Urinary bladder (tissue), 4 donors: ENCODE data around the gene SCYGR4. TPM values are rescaled to one million over a fixed set of nuclear protein-coding genes. Genes with fewer than 3 reads are reported as not detected.
"Not testable (repeated sequence)": the region's sequence is repeated elsewhere in the genome, so short reads cannot be mapped to it uniquely, and the experiment has no call there.

Source experiments
- DNase-seq: peaks from one replicate; pipeline ENCODE4 v3.0.0-alpha.2; 2015; ENCODE audit errors: extremely low spot score
- H3K27ac ChIP-seq: one replicate; pipeline ENCODE4 v1.5.1; 2013; ENCODE audit warnings: low read depth, mild to moderate bottlenecking, moderate library complexity
- H3K36me3 ChIP-seq: one replicate; pipeline ENCODE4 v1.6.1; 2013; ENCODE audit warnings: mild to moderate bottlenecking, moderate library complexity; ENCODE audit not compliant: insufficient read depth
- H3K4me1 ChIP-seq: one replicate; pipeline ENCODE4 v1.6.1; 2013; ENCODE audit warnings: mild to moderate bottlenecking, moderate library complexity; ENCODE audit not compliant: insufficient read depth
- H3K4me3 ChIP-seq: one replicate; pipeline ENCODE4 v1.5.1; 2013; ENCODE audit warnings: low read depth, low read length
- WGBS: extraction: QIAGEN DNeasy Blood & Tissue Kit; methylation state at CpG from one replicate; pipeline ENCODE4 v1.1.7; 2013; 5-methylcytosine and 5-hydroxymethylcytosine counted together
- polyA plus RNA-seq: library from polyadenylated mRNA; stranded (reverse); fragments of 200-250 nt; gene quantifications from one replicate; pipeline ENCODE4 v1.2.3, GENCODE V29; 2013
- total RNA-seq: library from RNA; depleted of rRNA; stranded (reverse); fragments of >200 nt; gene quantifications from one replicate; pipeline ENCODE4 v1.2.3, GENCODE V29; 2014
- donor health status: healthy with polysubstance abuse.
- donor health status: healthy.

The SCYGR4 gene
- total and polyA plus RNA-seq, 2 donors: not detected

DNA sequence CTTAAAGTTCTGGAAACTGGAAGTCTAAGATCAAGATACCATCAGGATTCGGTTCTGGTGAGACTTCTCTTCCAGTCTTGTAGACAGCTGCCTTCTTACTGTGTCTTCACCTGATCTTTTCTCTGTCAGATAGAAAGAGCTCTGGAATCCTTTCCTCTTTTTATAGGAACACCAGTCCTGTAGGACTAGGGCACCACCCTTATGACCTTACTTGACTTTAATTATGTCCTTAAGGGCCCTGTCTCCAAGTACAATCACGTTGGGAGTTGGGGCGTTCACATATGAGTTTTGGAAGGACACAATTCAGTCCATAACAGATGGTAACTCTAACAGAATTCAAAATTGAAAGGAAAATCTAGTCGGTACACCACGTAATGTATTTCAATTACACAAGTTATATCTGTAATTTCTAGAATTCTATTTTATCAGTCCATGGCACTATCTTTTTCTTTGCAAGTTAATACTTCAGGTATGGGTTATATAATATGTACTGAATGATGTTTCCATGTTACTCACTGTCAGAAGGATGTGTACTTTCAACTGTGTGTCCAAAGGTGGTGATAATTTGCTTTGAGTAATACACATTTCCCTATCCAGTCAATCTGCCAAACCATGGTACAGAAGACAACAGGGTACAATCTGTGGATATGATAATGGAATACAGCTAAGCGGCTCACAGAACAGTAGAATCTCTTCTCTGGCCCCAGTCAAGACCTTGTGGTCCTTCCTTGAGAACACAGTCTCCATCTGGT, 48.1 kb downstream of the SCYGR4 start:
- no peaks in the 10 kb centered on the region for H3K36me3 ChIP-seq

GRCh38 chr2:227666631-227667170, 49.4 kb downstream of the SCYGR4 start, which contains the start of gene SCYGR5:
Gene SCYGR5, plus strand, starts transcription at chr2:227666804. Its CDS starts 0 bp downstream, at chr2:227666804.
- WGBS: 91% methylated on average over 13 of the region's 13 CpGs
- H3K36me3 ChIP-seq, H3K4me3 ChIP-seq, H3K27ac ChIP-seq, DNase-seq, H3K4me1 ChIP-seq: not testable (repeated sequence)

More for the DNA sequence above, 48.1 kb downstream of the SCYGR4 start:
- Histone ChIP-seq H3K27ac (no peak overlapping the region), H3K4me3 (no peak overlapping the region), H3K4me1 (no peaks in the 10 kb centered on the region)
- DNase-seq: no peak
- 85% methylated on average over 6 of the region's 6 CpGs for WGBS

Other genes with a start within 250 kb of the SCYGR4 start
- not detected for gene TM4SF20, start 238.2 kb upstream of the SCYGR4 start, total RNA-seq
- not detected for gene TM4SF20, start 238.2 kb upstream of the SCYGR4 start, polyA plus RNA-seq
- gene SCYGR1, start 229.5 kb upstream of the SCYGR4 start, total RNA-seq: not detected
- gene SCYGR1, start 229.5 kb upstream of the SCYGR4 start, polyA plus RNA-seq: not detected
- 49.0 TPM for gene AGFG1, start 145.3 kb upstream of the SCYGR4 start, total RNA-seq
- gene AGFG1, start 145.3 kb upstream of the SCYGR4 start, polyA plus RNA-seq: 46.4 TPM
- gene SCYGR2, start 18.6 kb upstream of the SCYGR4 start, total RNA-seq: not detected
- gene SCYGR2, start 18.6 kb upstream of the SCYGR4 start, polyA plus RNA-seq: not detected
- gene SCYGR3, start 2.7 kb upstream of the SCYGR4 start, total RNA-seq: not detected
- not detected for gene SCYGR3, start 2.7 kb upstream of the SCYGR4 start, polyA plus RNA-seq
- gene SCYGR5, start 49.3 kb downstream of the SCYGR4 start, total RNA-seq: not detected
- not detected for gene SCYGR5, start 49.3 kb downstream of the SCYGR4 start, polyA plus RNA-seq
- gene SLC19A3, start 100.5 kb downstream of the SCYGR4 start, total RNA-seq: 1.4 TPM
- 1.4 TPM for gene SLC19A3, start 100.5 kb downstream of the SCYGR4 start, polyA plus RNA-seq
- not detected for gene SCYGR6, start 107.3 kb downstream of the SCYGR4 start, total RNA-seq
- not detected for gene SCYGR6, start 107.3 kb downstream of the SCYGR4 start, polyA plus RNA-seq
- not detected for gene SCYGR7, start 110.8 kb downstream of the SCYGR4 start, total RNA-seq
- not detected for gene SCYGR7, start 110.8 kb downstream of the SCYGR4 start, polyA plus RNA-seq
- not detected for gene SCYGR8, start 128.4 kb downstream of the SCYGR4 start, total RNA-seq
- not detected for gene SCYGR8, start 128.4 kb downstream of the SCYGR4 start, polyA plus RNA-seq
- gene CCL20, start 196.3 kb downstream of the SCYGR4 start, total RNA-seq: not detected
- gene CCL20, start 196.3 kb downstream of the SCYGR4 start, polyA plus RNA-seq: 1.5 TPM